HK-2 (cell line): ENCODE measurements around the gene RNF40.
"Not testable (repeated sequence)": the region's sequence is repeated elsewhere in the genome, so short reads cannot be mapped to it uniquely, and the experiment has no call there.

Experiments used
- DNase-seq: peaks from one replicate; pipeline ENCODE4 v3.0.0-alpha.2; 2018; ENCODE audit not compliant: unreplicated experiment

The RNF40 gene

DNA sequence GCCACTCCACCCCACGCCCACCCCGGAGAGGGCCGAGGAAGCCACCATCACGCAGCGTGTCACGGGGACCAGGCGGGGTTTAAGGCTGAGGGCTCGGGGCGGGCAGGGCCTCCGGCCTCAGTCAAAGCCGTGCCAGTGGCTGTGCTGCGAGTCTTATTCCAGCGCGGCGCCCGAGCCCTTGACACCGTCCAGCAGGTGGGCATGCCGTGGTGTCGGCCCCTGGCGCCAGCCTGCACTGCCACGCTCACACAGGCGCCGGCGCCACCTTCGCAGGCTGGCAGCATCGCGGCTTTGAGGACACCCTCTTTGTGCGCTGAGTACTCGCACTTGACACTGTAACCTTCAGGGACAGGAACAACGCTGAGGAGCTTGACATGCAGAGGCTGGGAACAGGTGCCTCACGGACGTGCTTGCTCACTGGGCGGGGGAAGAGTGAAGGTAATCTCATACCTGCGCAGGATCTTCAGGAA lies 58.9 kb downstream of the RNF40 start:
- no peak for DNase-seq

DNA sequence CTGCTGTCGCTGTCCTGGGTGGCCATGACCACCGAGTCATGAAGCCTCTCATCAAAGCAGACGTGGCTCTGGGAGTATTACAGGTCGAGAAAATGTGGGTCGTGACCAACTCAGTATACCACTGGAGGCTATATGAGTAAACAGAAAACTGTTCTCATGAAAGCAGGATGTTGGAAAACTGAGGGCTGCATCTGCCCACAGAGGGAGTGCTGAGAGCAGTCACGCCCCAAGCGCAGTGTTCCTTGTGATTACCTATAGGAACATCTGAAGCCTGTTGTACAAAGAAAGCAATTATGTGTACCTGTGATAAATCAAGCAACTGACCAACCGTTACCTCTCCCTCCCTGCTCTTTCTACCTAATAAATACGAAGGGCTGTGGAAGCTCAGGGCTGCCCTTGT lies 59.3 kb downstream of the RNF40 start:
- DNase-seq, result not testable (repeated sequence)

DNA sequence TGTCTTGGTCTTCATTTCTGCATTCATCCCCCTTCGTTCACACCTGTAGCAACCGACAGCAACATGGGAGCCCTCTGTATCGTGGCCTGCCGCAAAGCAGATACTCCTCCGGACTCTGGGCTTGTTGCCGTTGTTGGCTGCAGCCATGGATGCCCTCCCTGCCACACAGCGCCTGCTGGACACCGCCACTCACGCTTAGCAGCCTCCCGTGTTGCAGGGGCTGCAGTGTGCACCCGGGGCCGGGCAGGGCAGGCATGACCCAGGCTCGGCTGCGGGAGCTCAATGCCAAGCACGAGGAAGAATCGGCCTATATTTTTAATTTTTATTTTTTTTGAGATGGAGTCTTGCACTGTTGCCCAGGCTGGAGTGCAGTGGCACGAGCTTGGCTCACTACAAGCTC lies 59.8 kb downstream of the RNF40 start:
- no peak for DNase-seq
